Effector memory CD4-positive, alpha-beta T cell (primary cell): ENCODE data around the gene PSD4.

Experiments used
- DNase-seq, 3 donors: peaks; one replicate each; pipeline ENCODE4 v3.0.0-alpha.2; 2020
- H3K27ac ChIP-seq: 2 replicates; pipeline ENCODE4 v1.7.0; 2013; ENCODE audit warnings: mild to moderate bottlenecking, low read length, moderate library complexity; ENCODE audit not compliant: insufficient read depth, poor library complexity, severe bottlenecking
- H3K27me3 ChIP-seq: replicated peaks from 2 replicates; pipeline ENCODE4 v1.7.0; 2013; ENCODE audit warnings: mild to moderate bottlenecking, low read length; ENCODE audit not compliant: insufficient read depth, control insufficient read depth, poor library complexity, severe bottlenecking
- H3K36me3 ChIP-seq: 2 replicates; pipeline ENCODE4 v1.7.0; 2013; ENCODE audit warnings: mild to moderate bottlenecking, low read length, moderate library complexity; ENCODE audit not compliant: control insufficient read depth, insufficient read depth
- H3K4me1 ChIP-seq: 2 replicates; pipeline ENCODE4 v1.7.0; 2013; ENCODE audit warnings: low read length, mild to moderate bottlenecking; ENCODE audit not compliant: control insufficient read depth, insufficient read depth, poor library complexity, severe bottlenecking
- H3K4me3 ChIP-seq: 2 replicates; pipeline ENCODE4 v1.7.0; 2013; ENCODE audit warnings: low read length, low read depth, mild to moderate bottlenecking; ENCODE audit not compliant: insufficient read depth, poor library complexity, severe bottlenecking
- H3K9me3 ChIP-seq: 2 replicates; pipeline ENCODE4 v1.7.0; 2013; ENCODE audit warnings: mild to moderate bottlenecking, low read length, moderate library complexity; ENCODE audit not compliant: control insufficient read depth

Gene PSD4

GRCh38 chr2:113216891-113217454 is 43.2 kb downstream of the PSD4 start:
- no peaks in the 10 kb centered on the region for H3K36me3 ChIP-seq
- H3K27ac ChIP-seq = no peak overlapping the region
- no peaks in the 10 kb centered on the region for H3K4me1 ChIP-seq
- DNase-seq = no peak
- no peaks in the 10 kb centered on the region for H3K9me3 ChIP-seq
- no peak overlapping the region for H3K4me3 ChIP-seq
- no peaks in the 10 kb centered on the region for H3K27me3 ChIP-seq

GRCh38 chr2:113217455-113218282 is 43.9 kb downstream of the PSD4 start:
- Histone ChIP-seq H3K4me1 (no peaks in the 10 kb centered on the region), H3K9me3 (no peaks in the 10 kb centered on the region), H3K27ac (no peak overlapping the region), H3K36me3 (no peaks in the 10 kb centered on the region), H3K4me3 (no peak overlapping the region), H3K27me3 (no peaks in the 10 kb centered on the region)
- DNase-seq = no peak

- H3K36me3 ChIP-seq = no peaks in the 10 kb centered on the region
- no peaks in the 10 kb centered on the region for H3K9me3 ChIP-seq
- H3K4me1 ChIP-seq = no peaks in the 10 kb centered on the region
- DNase-seq = no peak
- H3K4me3 ChIP-seq = no peak overlapping the region
- no peak overlapping the region for H3K27ac ChIP-seq
- no peaks in the 10 kb centered on the region for H3K27me3 ChIP-seq
These were observed 44.7 kb downstream of the PSD4 start for GRCh38 chr2:113218283-113219091.

GRCh38 chr2:113219092-113219441 is 45.3 kb downstream of the PSD4 start:
- Histone ChIP-seq H3K4me3 (no peak overlapping the region), H3K4me1 (no peaks in the 10 kb centered on the region), H3K36me3 (no peaks in the 10 kb centered on the region), H3K27ac (no peak overlapping the region), H3K9me3 (no peaks in the 10 kb centered on the region), H3K27me3 (no peaks in the 10 kb centered on the region)
- DNase-seq = no peak

GRCh38 chr2:113219525-113219888 is 45.7 kb downstream of the PSD4 start:
- H3K27ac ChIP-seq = no peak overlapping the region
- no peaks in the 10 kb centered on the region for H3K36me3 ChIP-seq
- no peaks in the 10 kb centered on the region for H3K9me3 ChIP-seq
- H3K4me1 ChIP-seq = no peaks in the 10 kb centered on the region
- H3K4me3 ChIP-seq = no peak overlapping the region
- no peaks in the 10 kb centered on the region for H3K27me3 ChIP-seq
- no peak for DNase-seq

GRCh38 chr2:113219889-113220641 is 46.3 kb downstream of the PSD4 start:
- no peaks in the 10 kb centered on the region for H3K36me3 ChIP-seq
- H3K27me3 ChIP-seq = no peaks in the 10 kb centered on the region
- no peak for DNase-seq
- H3K27ac ChIP-seq = no peak overlapping the region
- H3K9me3 ChIP-seq = no peaks in the 10 kb centered on the region
- no peaks in the 10 kb centered on the region for H3K4me1 ChIP-seq
- no peak overlapping the region for H3K4me3 ChIP-seq

GRCh38 chr2:113220970-113221708 is 47.4 kb downstream of the PSD4 start:
- H3K4me1 ChIP-seq = no peaks in the 10 kb centered on the region

GRCh38 chr2:113221846-113222245 is 48.1 kb downstream of the PSD4 start:
- Histone ChIP-seq H3K4me3 (no peak overlapping the region), H3K36me3 (no peaks in the 10 kb centered on the region), H3K4me1 (no peaks in the 10 kb centered on the region), H3K27me3 (no peaks in the 10 kb centered on the region), H3K27ac (no peak overlapping the region), H3K9me3 (no peaks in the 10 kb centered on the region)
- no peak for DNase-seq

More at GRCh38 chr2:113220970-113221708, 47.4 kb downstream of the PSD4 start:
- H3K36me3 ChIP-seq = no peaks in the 10 kb centered on the region
- no peak for DNase-seq
- no peaks in the 10 kb centered on the region for H3K9me3 ChIP-seq
- no peaks in the 10 kb centered on the region for H3K27me3 ChIP-seq
- H3K4me3 ChIP-seq = no peak overlapping the region
- H3K27ac ChIP-seq = no peak overlapping the region

- no peak overlapping the region for H3K27ac ChIP-seq
- H3K36me3 ChIP-seq = no peaks in the 10 kb centered on the region
- H3K4me1 ChIP-seq = no peaks in the 10 kb centered on the region
- H3K9me3 ChIP-seq = no peaks in the 10 kb centered on the region
- no peak overlapping the region for H3K4me3 ChIP-seq
- H3K27me3 ChIP-seq = no peaks in the 10 kb centered on the region
- DNase-seq = no peak
These were observed 50.0 kb downstream of the PSD4 start for GRCh38 chr2:113223813-113224212.
